Prostate gland (tissue), 2 donors: ENCODE data around the gene ESAM.

Experiments
- CTCF ChIP-seq, 4 experiments: fragments of 200-600 bp in 2 of 4; fragments of 450-650 bp in 2 of 4; sonication (generic) in 2 of 4; IDR thresholded peaks; 1 replicate in 3 of 4; 2 replicates in 1 of 4; pipeline ENCODE4 v1.5.1; 2016 to 2019; ENCODE audit warnings: antibody characterized with exemption in 4 of 4, mild to moderate bottlenecking in 2 of 4, moderate library complexity in 2 of 4
- POLR2AphosphoS5 ChIP-seq: sonication (generic); formaldehyde crosslinking; IDR thresholded peaks from one replicate; pipeline ENCODE4 v1.6.1; 2017; ENCODE audit warnings: antibody characterized with exemption

GRCh38 chr11:124811399-124812125, 49.5 kb upstream of the ESAM start:
- TF ChIP-seq CTCF (IDR thresholded peaks at IDR 0.05) (no peak), POLR2AphosphoS5 (no peak)
